RWPE1 (cell line): ENCODE measurements around the gene FAM171A2.

Source experiments
- CTCF ChIA-PET: fragments of 350-600 bp; sonication (Branson Sonifier 250); formaldehyde crosslinking; extraction: SDS; loops from one replicate; lab custom pipeline; 2021; lab: Yijun Ruan, JAX
- POLR2A ChIA-PET: fragments of 400-600 bp; formaldehyde crosslinking; extraction: SDS; loops from one replicate; lab custom pipeline; 2020; ENCODE audit warnings: antibody characterized with exemption; ENCODE audit not compliant: low non-redundant PET; lab: Yijun Ruan, JAX
- DNase-seq: peaks from one replicate; pipeline ENCODE4 v3.0.0; 2012; ENCODE audit warnings: low spot score
- H3K27ac ChIP-seq: fragments of 450-650 bp; 2 replicates; pipeline ENCODE4 v1.5.1; 2017
- CTCF ChIP-seq: fragments of 450-650 bp; conservative IDR thresholded peaks from 2 replicates; pipeline ENCODE4 v1.5.1; 2017; ENCODE audit warnings: low read depth, mild to moderate bottlenecking

FAM171A2 gene

DNA sequence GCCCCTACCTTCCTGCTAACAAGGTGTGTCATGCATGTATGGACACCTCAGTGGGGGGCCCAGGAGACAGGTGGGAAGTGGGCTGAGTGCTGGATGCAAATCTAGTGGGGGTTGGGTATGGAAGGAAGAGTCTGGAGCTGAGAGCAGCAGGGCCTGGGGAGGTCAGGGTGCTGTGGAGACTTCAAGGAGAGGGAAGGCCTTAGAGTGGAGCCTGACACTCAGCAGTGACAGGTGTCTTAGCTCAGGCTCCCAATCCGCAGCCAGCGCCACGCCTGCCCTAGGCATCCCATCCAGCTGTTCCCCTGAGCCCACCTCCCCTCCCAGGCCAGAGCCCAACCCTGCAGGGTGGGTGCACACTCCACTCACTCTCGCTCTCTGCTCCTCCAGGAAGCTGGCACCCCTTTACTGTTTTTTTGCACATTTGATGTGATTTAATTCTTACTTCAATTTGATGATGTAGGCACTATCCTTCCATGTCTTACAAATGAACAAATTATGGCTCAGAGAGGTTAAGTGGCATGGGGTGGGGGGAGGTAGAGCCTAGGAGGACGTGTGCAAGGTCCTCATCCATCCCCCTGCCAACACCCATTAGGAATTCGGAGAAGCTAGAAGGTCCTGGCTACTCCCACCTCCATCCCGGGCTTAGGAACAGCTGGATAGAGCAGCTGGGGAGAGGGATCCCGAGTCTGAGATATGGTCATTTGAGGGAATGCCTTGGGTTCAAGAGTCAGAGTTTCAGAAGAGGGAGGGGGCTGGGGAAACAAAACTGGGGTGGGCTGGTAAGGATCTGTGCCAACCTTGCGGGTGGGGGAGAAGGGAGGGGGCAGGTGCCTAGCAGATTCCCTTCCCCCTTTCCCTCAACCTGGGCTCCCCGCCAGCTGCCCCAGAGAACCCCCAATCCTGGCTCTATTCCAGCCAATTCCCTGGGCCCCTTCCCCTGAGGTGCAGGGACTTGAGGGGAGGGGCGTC is 2.1 kb downstream of the FAM171A2 start:
- CTCF ChIA-PET, result interaction anchor here (0.6 kb wide), 1 partner anchor 276 kb away, joined by 3 read pairs; no protein-coding TSS in a partner anchor

DNA sequence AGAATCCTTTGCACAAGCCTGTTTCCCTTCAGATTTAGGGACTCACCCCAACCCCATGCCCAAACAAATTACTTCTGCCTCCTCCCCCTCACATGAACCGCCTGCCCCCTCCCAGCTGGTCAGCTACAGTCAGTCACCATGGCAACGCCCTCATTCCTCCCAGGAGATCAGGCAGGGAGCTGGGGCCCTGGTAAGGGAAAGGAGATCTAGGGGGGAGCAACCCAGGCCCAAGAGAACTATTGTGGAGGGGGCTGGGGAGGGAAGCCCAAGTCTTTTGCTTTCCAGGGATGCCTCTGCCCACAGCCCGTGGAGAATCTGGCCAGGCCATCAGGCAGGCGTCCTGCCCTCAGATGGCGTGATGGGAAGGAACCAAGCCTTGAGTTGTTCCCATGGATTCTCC is 2.8 kb downstream of the FAM171A2 start:
- ChIA-PET POLR2A (no interaction called here), CTCF (interaction anchor here (0.6 kb wide), 2 partner anchors 277 to 520 kb away, joined by 3 to 6 read pairs; no protein-coding TSS in a partner anchor)
- no peak for TF ChIP-seq CTCF
- no peak for DNase-seq
- H3K27ac ChIP-seq, result no peak overlapping the region

More for the DNA sequence above, 2.1 kb downstream of the FAM171A2 start:
- H3K27ac ChIP-seq, result no peak overlapping the region
- POLR2A ChIA-PET, result no interaction called here
- no peak for TF ChIP-seq CTCF
- DNase-seq, result no peak

- no peak overlapping the region for H3K27ac ChIP-seq
- POLR2A ChIA-PET, result no interaction called here
- no peak for DNase-seq
- no peak for TF ChIP-seq CTCF
- CTCF ChIA-PET, result interaction anchor here (0.6 to 0.7 kb wide), 3 partner anchors 15 to 51 kb away, joined by 3 read pairs; partner anchors contain the start of gene GRN
Observed at GRCh38 chr17:44360144-44360533, 3.5 kb downstream of the FAM171A2 start.

- DNase-seq, result no peak
- ChIA-PET CTCF (interaction anchor here (0.6 to 0.7 kb wide), 3 partner anchors 15 to 50 kb away, joined by 3 read pairs; partner anchors contain the start of gene GRN), POLR2A (no interaction called here)
- no peak overlapping the region for H3K27ac ChIP-seq
- no peak for TF ChIP-seq CTCF
Observed at GRCh38 chr17:44359458-44360143, 4.1 kb downstream of the FAM171A2 start.

GRCh38 chr17:44359006-44359405 is 4.6 kb downstream of the FAM171A2 start:
- no peak overlapping the region for H3K27ac ChIP-seq
- no peak for DNase-seq
- ChIA-PET CTCF (interaction anchor here (0.7 kb wide), 1 partner anchor 632 kb away, joined by 4 read pairs; no protein-coding TSS in a partner anchor), POLR2A (no interaction called here)
- no peak for TF ChIP-seq CTCF

GRCh38 chr17:44358066-44358465 is 5.6 kb downstream of the FAM171A2 start:
- no peak for TF ChIP-seq CTCF
- H3K27ac ChIP-seq, result no peak overlapping the region
- POLR2A ChIA-PET, result interaction anchor here (0.5 kb wide), 1 partner anchor 156 kb away, joined by 3 read pairs; no protein-coding TSS in a partner anchor
- CTCF ChIA-PET, result no interaction called here
- DNase-seq, result no peak
